GM10847 (cell line): ENCODE measurements around the gene CPPED1.

Experiments
- POLR2A ChIP-seq: IDR thresholded peaks from 2 replicates; pipeline ENCODE4 v1.6.1; 2011; ENCODE audit not compliant: insufficient read length; ENCODE audit errors: extremely low read depth

CPPED1 gene

DNA sequence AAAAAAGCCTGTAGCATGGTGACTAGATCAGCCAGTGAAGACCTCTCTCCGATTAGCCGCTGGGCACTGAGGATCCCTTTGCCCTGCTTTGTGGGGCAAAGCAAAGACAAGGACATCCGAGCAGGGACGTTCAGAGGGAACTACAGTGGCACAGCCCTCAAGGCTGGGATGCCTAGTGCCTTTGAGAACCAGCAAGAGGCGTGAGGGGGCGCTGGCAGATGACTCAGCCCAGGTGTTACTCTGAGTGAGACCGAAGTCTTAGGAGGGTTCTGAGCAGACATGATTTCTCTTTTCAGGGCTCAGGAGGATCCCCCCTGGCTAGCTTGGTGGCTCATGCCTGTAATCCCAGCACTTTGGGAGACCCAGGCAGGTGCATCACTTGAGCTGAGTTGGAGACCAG, 178.6 kb downstream of the CPPED1 start:
- TF ChIP-seq POLR2A = no peak

- TF ChIP-seq POLR2A = no peak
Observed at GRCh38 chr16:12620150-12620549, 183.5 kb downstream of the CPPED1 start.

- no peak for TF ChIP-seq POLR2A
Observed at GRCh38 chr16:12618515-12618914, 185.2 kb downstream of the CPPED1 start.

- no peak for TF ChIP-seq POLR2A
Observed at GRCh38 chr16:12617401-12617819, 186.3 kb downstream of the CPPED1 start.

DNA sequence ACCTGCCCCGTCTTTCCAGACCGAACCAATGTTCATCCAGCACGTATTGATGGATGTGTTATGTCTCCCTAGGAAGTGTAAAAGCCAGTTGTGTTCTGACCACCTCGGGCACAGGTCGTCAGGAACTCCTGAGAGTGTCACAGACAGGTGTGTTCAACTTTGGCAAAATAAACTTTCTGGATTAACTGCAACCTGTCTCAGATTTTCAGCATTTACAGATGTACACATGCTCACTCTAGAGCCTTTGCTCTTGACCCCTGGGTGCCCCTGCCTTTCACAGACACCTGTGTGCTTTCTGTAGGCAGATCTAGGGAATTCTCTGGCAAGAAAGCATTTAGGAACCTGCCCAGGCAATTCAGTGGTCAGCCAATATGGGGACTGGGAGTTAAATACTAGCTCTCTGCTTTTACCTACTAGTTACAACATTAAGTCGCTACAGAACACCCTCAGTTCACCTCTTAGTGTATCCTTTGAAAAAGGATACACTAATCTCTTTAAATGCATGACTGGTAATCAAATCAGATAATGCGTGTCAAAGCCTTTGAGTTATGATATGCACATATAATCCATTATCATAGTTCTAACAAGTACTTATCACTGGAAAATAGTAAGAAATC, 188.9 kb downstream of the CPPED1 start:
- TF ChIP-seq POLR2A = no peak

DNA sequence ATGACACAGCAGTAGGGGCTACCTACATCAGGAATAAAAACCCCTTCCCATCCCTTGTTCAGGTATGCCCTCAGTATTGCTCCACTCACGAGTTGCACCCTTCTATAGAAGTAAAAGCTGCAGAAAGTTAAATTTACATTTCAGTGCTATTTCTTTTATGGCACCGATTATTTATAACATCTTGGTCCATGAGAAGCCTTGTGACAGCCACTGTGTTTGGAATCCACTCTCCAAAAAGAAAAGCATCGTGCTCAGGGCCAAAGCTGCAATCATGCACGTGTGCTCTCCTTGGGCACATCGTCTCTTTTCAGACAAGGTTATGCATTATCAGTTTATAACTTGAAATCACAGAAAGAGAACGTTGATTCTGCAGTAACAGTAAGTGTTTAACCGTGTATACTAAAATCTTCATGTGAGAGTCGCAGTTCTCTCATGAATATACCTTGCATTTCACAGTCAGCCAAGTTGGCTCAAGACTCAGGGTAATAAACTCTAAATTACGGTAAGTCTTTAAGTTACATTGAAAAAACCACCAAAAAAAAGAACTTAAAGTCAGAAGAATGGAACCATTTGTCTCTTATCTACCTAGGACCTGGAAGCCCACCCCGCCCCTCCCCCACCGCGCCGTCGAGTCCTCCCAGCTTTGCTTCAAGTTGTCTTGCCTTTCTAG, 189.6 kb downstream of the CPPED1 start:
- no peak for TF ChIP-seq POLR2A

DNA sequence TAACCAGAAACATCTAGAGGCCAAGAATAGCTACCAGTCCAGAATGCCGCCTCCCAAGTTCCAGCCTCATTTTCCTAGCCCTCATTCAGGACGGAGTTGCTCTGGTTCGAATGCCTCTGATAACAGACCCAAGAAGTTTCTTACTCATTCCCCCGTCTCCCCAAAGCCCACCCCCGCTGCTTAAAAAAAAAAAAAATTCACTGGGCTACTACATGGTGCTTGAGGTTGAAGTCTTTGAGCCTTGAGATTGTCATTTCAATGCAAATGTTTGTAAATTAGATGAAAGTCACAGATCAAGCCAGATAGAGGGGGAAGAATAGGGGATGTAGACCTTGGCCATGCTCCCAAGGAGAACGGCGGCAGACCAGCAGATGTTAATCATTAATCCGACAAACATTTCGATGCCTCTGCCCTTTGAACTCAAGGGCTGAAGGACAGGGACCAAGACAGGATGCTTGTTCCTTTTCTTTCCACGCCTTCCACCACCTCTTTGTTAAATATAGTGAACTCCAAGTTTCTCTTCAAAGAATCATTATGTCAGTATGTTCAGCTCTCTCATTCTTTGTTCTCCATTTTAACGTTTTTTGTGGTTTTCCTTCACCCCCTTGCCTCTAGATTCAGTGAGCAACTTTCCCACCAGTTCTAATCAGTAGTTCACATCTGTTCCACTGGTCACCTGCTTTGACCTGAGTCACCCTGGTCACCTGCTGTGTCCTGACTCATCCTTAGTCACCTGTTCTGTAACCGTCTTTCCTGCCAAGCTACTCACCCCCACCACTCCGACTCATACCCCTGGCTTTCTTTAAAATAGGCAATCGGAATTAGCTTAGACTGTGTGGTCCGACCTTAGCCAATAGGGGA, 190.3 kb downstream of the CPPED1 start:
- TF ChIP-seq POLR2A = no peak

DNA sequence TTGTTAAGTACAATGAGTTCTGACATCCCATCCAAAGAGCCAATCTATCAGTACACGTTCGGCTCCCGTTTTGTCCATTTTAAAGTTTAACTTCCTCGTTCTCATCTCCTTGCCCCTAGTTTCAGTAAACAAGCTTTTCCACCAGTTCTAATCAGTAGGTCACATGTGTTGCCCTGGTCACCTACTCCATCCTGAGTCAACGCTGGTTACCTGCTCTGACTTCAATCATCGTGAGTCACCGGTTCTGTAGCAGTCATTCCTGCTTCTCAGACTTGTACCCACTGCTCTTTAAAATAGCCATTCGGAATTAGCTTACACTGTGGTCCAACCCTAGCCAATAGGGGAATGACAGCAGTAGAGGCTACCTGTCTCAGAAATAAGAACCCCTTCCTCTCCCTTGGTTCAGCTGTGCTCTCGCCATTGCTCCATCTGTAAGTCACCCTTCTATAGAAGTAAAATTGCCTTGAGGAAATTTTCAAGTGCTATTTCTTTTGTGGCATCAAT, 191.0 kb downstream of the CPPED1 start:
- TF ChIP-seq POLR2A = no peak

DNA sequence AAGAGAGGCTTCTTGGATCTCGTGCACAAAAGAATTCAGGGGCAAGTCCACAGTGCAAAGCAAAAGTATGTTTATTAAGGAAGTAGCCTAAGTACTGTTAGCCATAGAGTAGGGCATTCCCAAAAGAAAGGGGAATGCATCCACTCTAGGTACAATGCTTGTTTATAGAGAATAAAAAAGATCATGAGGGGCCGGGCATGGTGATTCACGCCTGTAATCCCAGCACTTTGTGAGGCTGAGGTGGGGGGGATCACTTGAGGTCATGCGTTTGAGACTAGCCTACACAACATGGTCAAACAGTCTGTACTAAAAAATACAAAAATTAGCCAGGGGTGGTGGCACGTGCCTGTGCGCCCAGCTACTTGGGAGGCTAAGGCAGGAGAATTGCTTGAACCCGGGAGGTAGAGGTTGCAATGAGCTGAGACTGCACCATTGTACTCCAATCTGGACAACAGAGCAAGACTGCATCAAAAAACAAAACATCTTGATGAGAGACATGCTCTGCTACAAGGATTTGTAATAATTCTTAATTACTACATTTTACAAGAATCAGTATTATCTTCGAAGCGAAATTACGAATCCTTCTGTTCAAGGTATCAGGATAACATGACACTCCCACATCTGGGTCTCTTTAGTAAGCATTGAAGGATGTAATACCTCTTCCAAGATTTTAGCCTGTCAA, 191.6 kb downstream of the CPPED1 start:
- TF ChIP-seq POLR2A = no peak

GRCh38 chr16:12611006-12611477, 192.6 kb downstream of the CPPED1 start:
- no peak for TF ChIP-seq POLR2A

DNA sequence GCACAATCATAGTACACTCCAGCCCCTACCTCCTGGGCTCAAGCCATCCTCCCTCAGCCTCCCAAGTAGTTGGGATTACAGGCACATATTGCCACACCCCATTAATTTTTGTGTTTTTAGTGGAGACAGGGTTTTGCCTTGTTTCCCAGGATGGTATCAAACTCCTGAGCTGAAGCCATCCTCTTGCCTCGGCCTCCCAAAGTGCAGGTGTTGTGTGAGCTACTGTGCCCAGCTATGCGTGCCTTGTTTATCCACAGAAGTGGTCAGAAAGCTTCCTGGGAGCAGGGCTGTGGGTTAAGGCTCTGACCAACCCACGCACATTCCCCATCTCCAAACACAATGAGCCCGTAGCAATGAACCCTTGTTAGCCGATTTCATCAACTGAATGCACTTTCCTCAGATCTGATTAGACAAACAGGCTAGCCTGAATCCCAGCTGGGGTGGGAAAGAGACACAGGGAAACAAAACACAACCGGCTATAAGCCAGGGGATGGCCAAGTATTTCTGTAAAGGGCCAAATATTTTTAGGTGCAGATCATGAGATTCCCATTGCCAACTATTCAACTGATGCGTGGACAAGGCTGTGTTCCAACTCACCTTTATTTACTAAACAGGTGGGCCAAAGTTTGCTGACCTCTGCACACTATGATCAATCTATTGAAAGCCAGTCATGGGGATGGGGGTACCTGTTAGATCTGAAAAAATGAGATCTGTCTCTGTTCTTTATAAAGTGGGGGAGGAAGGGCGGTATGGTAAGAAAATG, 193.6 kb downstream of the CPPED1 start:
- no peak for TF ChIP-seq POLR2A
